Ovary (tissue), 9 donors: Measurements from ENCODE around the gene NIPA2. TPM values are rescaled to one million over a fixed set of nuclear protein-coding genes. Genes with fewer than 3 reads are reported as not detected.

Source experiments
- DNase-seq, 5 donors: peaks; one replicate each; pipeline ENCODE4 v3.0.0-alpha.2; 2019 to 2020
- H3K27ac ChIP-seq, 2 donors: fragments of 200-600 bp; one replicate each; pipeline versions ENCODE4 v1.5.1 to v1.8.0; 2019 to 2022
- H3K27me3 ChIP-seq: fragments of 200-600 bp; one replicate; pipeline ENCODE4 v1.8.0; 2022
- H3K36me3 ChIP-seq: fragments of 200-600 bp; sonication (generic); one replicate; pipeline ENCODE4 v1.5.1; 2019
- H3K4me1 ChIP-seq: one replicate; pipeline ENCODE4 v1.8.1; 2013; ENCODE audit warnings: mild to moderate bottlenecking, moderate library complexity; ENCODE audit not compliant: insufficient read depth
- H3K4me3 ChIP-seq: fragments of 200-600 bp; sonication (generic); one replicate; pipeline ENCODE4 v1.5.1; 2017
- H3K9me3 ChIP-seq, 2 donors: fragments of 200-600 bp in 1 of 2; sonication (generic) in 1 of 2; one replicate each; pipeline versions ENCODE4 v1.5.1 to v1.8.1; 2013 to 2019; ENCODE audit warnings: mild to moderate bottlenecking in 1 of 2, moderate library complexity in 1 of 2
- CTCF ChIP-seq, 3 donors: fragments of 450-650 bp in 2 of 3; fragments of 200-600 bp in 1 of 3; IDR thresholded peaks; one replicate each; pipeline versions ENCODE4 v1.5.1 to v1.8.0; 2016 to 2022; ENCODE audit warnings: antibody characterized with exemption in 3 of 3, mild to moderate bottlenecking in 1 of 3
- EP300 ChIP-seq: sonication (generic); formaldehyde crosslinking; IDR thresholded peaks from one replicate; pipeline ENCODE4 v1.6.1; 2017; ENCODE audit warnings: antibody characterized with exemption
- POLR2A ChIP-seq: fragments of 450-650 bp; IDR thresholded peaks from one replicate; pipeline ENCODE4 v1.6.1; 2017; ENCODE audit warnings: antibody characterized with exemption, mild to moderate bottlenecking, moderate library complexity
- WGBS, 3 donors: extraction: QIAGEN DNeasy Blood & Tissue Kit in 1 of 3; methylation state at CpG; one replicate each; pipeline versions ENCODE4 v1.1.5 to v1.1.7; 2013 to 2017; 5-methylcytosine and 5-hydroxymethylcytosine counted together
- intact Hi-C, 4 donors: fragments of 100-400 bp; cut with DNase I; formaldehyde crosslinking; loops; one replicate each; pipeline versions ENCODE4 v1.11.0 to v1.15.1; 2022 to 2023
- polyA plus RNA-seq, 2 donors: library from polyadenylated mRNA; stranded (reverse); fragments of 200-250 nt in 1 of 2; fragments of 350-450 nt in 1 of 2; fragmentation: Illumina TruSeq in 1 of 2; extraction: RNeasy Lipid Tissue Mini Kit (QIAGEN cat#74804) in 1 of 2; gene quantifications; one replicate each; pipeline ENCODE4 v1.2.3, GENCODE V29; 2013 to 2014
- total RNA-seq, 7 donors: library from RNA; depleted of rRNA in 2 of 7; stranded (reverse); fragments of >200 nt in 2 of 7; fragmentation: NEBNext Ultra II Directional in 3 of 7; extraction: Animal tissue kit (Norgen Biotek cat#: 25700) in 3 of 7; gene quantifications; one replicate each; pipeline versions ENCODE4 v1.1.0 to v1.2.4, GENCODE V29; 2016 to 2023
- donor health status: DM: no; HTN: no; CAD: no; lungs with moderate emphysema.
- donor health status: DM: no; HTN: no; CAD: no.
- donor health status: Bipolar disorder and iron deficiency.
- donor health status: DM: yes; HTN: yes; CAD: no.
- donor health status: DM: no; HTN: no; CAD: no.
- donor health status: DM: yes; HTN: yes; CAD: no.

NIPA2 gene
- total and polyA plus RNA-seq, 9 donors = 13.9 to 44.4 (median 30.2) TPM

- intact Hi-C loops = no loop called here
- Histone ChIP-seq H3K4me3 (no peak overlapping the region), H3K27ac (no peak overlapping the region), H3K9me3 (no peaks in the 10 kb centered on the region), H3K4me1 (no peaks in the 10 kb centered on the region), H3K27me3 (no peaks in the 10 kb centered on the region), H3K36me3 (no peaks in the 10 kb centered on the region)
- TF ChIP-seq POLR2A (no peak), EP300 (no peak), CTCF (IDR thresholded peaks at IDR 0.05) (no peak)
- WGBS, 3 donors = 76 to 85% (median 81%) methylated on average over 11 of the region's 11 CpGs
- no peak for DNase-seq
Measured at GRCh38 chr15:22904736-22905135, 66.3 kb downstream of the NIPA2 start.

- DNase-seq = no peak
- TF ChIP-seq POLR2A (no peak), EP300 (no peak), CTCF (IDR thresholded peaks at IDR 0.05) (no peak)
- WGBS, 3 donors = 89 to 97% (median 95%) methylated on average over 16 of the region's 16 CpGs
Measured at GRCh38 chr15:22907161-22907950, 68.9 kb downstream of the NIPA2 start.

GRCh38 chr15:22908830-22909229 lies 70.4 kb downstream of the NIPA2 start:
- TF ChIP-seq POLR2A (no peak), CTCF (IDR thresholded peaks at IDR 0.05) (no peak), EP300 (no peak)
- WGBS, 3 donors = 86 to 94% (median 90%) methylated on average over 9 of the region's 9 CpGs
- H3K36me3 ChIP-seq = no peaks in the 10 kb centered on the region
- H3K4me1 ChIP-seq = no peaks in the 10 kb centered on the region
- H3K27ac ChIP-seq = no peak overlapping the region
- no peak for DNase-seq
- no peaks in the 10 kb centered on the region for H3K27me3 ChIP-seq
- H3K9me3 ChIP-seq = no peaks in the 10 kb centered on the region
- H3K4me3 ChIP-seq = no peak overlapping the region
- intact Hi-C loops = no loop called here

More at GRCh38 chr15:22907161-22907950, 68.9 kb downstream of the NIPA2 start:
- intact Hi-C loops = no loop called here
- no peaks in the 10 kb centered on the region for H3K27me3 ChIP-seq
- no peak overlapping the region for H3K27ac ChIP-seq
- H3K4me3 ChIP-seq = no peak overlapping the region
- no peaks in the 10 kb centered on the region for H3K36me3 ChIP-seq
- H3K9me3 ChIP-seq = no peaks in the 10 kb centered on the region
- H3K4me1 ChIP-seq = no peaks in the 10 kb centered on the region

- no peak for TF ChIP-seq CTCF (IDR thresholded peaks at IDR 0.05)
- TF ChIP-seq EP300 = no peak
- no peak for TF ChIP-seq POLR2A
- no peaks in the 10 kb centered on the region for H3K4me1 ChIP-seq
- intact Hi-C loops = no loop called here
- H3K9me3 ChIP-seq = no peaks in the 10 kb centered on the region
- no peak for DNase-seq
- no peak overlapping the region for H3K27ac ChIP-seq
- no peaks in the 10 kb centered on the region for H3K36me3 ChIP-seq
- no peaks in the 10 kb centered on the region for H3K27me3 ChIP-seq
- H3K4me3 ChIP-seq = no peak overlapping the region
- 86 to 89% (median 87%) methylated on average over 8 of the region's 8 CpGs for WGBS, 3 donors
Measured at GRCh38 chr15:22911306-22911705, 72.8 kb downstream of the NIPA2 start.
